Measurements from ENCODE around the gene TLE5. TPM values are rescaled to one million over a fixed set of nuclear protein-coding genes. Genes with fewer than 3 reads are reported as not detected.

TLE5 gene
- total and polyA plus RNA-seq, 9 of the 15 experiments (the other 6 are each of a cell fraction or from before 2014, with no cell fraction given), result 2.0 to 347 (median 235) TPM

- no peak for TF ChIP-seq MTF1 (CRISPR knock-in tag; IDR thresholded peaks at IDR 0.05; ENCODE audit: borderline replicate concordance)
- TF ChIP-seq RNF219 (CRISPR knock-in tag; IDR thresholded peaks at IDR 0.05), result no peak
- TF ChIP-seq E2F1 (CRISPR knock-in tag; IDR thresholded peaks at IDR 0.05), result no peak
- no peak for TF ChIP-seq GABPB1 (CRISPR knock-in tag; IDR thresholded peaks at IDR 0.05)
- 0 out of 2 replicates have a peak, but pooled peaks have one; percentile 68 for TF ChIP-seq ZNF197 (CRISPR knock-in tag; IDR thresholded peaks at IDR 0.05; ENCODE audit: low read depth)
- peak; percentile 77 for TF ChIP-seq NFIC (IDR thresholded peaks at IDR 0.05)
- no peak for TF ChIP-seq FOXJ2 (tag; IDR thresholded peaks at IDR 0.05)
- no peak for TF ChIP-seq LCOR (CRISPR knock-in tag; IDR thresholded peaks at IDR 0.05)
- TF ChIP-seq, protein P1, sequence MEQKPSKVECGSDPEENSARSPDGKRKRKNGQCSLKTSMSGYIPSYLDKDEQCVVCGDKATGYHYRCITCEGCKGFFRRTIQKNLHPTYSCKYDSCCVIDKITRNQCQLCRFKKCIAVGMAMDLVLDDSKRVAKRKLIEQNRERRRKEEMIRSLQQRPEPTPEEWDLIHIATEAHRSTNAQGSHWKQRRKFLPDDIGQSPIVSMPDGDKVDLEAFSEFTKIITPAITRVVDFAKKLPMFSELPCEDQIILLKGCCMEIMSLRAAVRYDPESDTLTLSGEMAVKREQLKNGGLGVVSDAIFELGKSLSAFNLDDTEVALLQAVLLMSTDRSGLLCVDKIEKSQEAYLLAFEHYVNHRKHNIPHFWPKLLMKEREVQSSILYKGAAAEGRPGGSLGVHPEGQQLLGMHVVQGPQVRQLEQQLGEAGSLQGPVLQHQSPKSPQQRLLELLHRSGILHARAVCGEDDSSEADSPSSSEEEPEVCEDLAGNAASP (IDR thresholded peaks at IDR 0.05), result no peak
- 0 out of 4 replicates have a peak, but pooled peaks of 1 of the 2 experiments have one; percentile 17 for TF ChIP-seq MAZ (CRISPR knock-in tag; conservative IDR thresholded peaks at IDR 0.05 in 1 of 2, IDR thresholded peaks at IDR 0.05 in 1 of 2)
- TF ChIP-seq, protein P2, sequence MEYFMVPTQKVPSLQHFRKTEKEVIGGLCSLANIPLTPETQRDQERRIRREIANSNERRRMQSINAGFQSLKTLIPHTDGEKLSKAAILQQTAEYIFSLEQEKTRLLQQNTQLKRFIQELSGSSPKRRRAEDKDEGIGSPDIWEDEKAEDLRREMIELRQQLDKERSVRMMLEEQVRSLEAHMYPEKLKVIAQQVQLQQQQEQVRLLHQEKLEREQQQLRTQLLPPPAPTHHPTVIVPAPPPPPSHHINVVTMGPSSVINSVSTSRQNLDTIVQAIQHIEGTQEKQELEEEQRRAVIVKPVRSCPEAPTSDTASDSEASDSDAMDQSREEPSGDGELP (CRISPR knock-in tag; IDR thresholded peaks at IDR 0.05; ENCODE audit: borderline replicate concordance), result peak; percentile 6; the same call in 1 of the 2 replicates
- no peak for TF ChIP-seq PRMT5 (CRISPR knock-in tag; IDR thresholded peaks at IDR 0.05)
- TF ChIP-seq RERE (CRISPR knock-in tag; IDR thresholded peaks at IDR 0.05; ENCODE audit: borderline replicate concordance), result no peak
- 0 out of 2 replicates have a peak, but pooled peaks have one; percentile 19 for TF ChIP-seq RB1 (IDR thresholded peaks at IDR 0.05; ENCODE audit: low read depth)
Observed at GRCh38 chr19:3062165-3063105, at the start of gene TLE5 (continued).

All from K562 (cell line).